H9 (cell line): ENCODE results near the gene UPK1A. TPM values are rescaled to one million over a fixed set of nuclear protein-coding genes. Genes with fewer than 3 reads are reported as not detected.

ENCODE experiments used
- DNase-seq: peaks from one replicate; pipeline ENCODE4 v3.0.0-alpha.2; 2017
- H2AFZ ChIP-seq: one replicate; pipeline ENCODE4 v1.6.1; 2013; ENCODE audit warnings: mild to moderate bottlenecking, low read length, control low read depth, moderate library complexity
- H2AK5ac ChIP-seq: 2 replicates; pipeline ENCODE4 v1.6.1; 2013; ENCODE audit warnings: low read length, control low read depth, mixed read lengths; ENCODE audit not compliant: insufficient read length
- H2BK120ac ChIP-seq: one replicate; pipeline ENCODE4 v1.6.1; 2013; ENCODE audit warnings: low read depth, mild to moderate bottlenecking, low read length, control low read depth, inconsistent platforms; ENCODE audit not compliant: poor library complexity, severe bottlenecking
- H2BK12ac ChIP-seq: 2 replicates; pipeline ENCODE4 v1.6.1; 2013; ENCODE audit warnings: low read length, control low read depth, mixed read lengths, low read depth; ENCODE audit not compliant: insufficient read length
- H2BK15ac ChIP-seq: 2 replicates; pipeline ENCODE4 v1.6.1; 2013; ENCODE audit warnings: low read depth, low read length, control low read depth
- H2BK20ac ChIP-seq: one replicate; pipeline ENCODE4 v1.6.1; 2013; ENCODE audit warnings: low read depth, mild to moderate bottlenecking, low read length, control low read depth, inconsistent platforms; ENCODE audit not compliant: poor library complexity, severe bottlenecking
- H2BK5ac ChIP-seq: 2 replicates; pipeline ENCODE4 v1.6.1; 2013; ENCODE audit warnings: low read length, control low read depth, mixed read lengths; ENCODE audit not compliant: insufficient read length
- H3K14ac ChIP-seq: 2 replicates; pipeline ENCODE4 v1.6.1; 2013; ENCODE audit warnings: low read length, control low read depth; ENCODE audit not compliant: insufficient read depth
- H3K18ac ChIP-seq: 2 replicates; pipeline ENCODE4 v1.6.1; 2013; ENCODE audit warnings: low read depth, mild to moderate bottlenecking, mixed read lengths, low read length, control low read depth; ENCODE audit not compliant: insufficient read length
- H3K23ac ChIP-seq: 2 replicates; pipeline ENCODE4 v1.6.1; 2013; ENCODE audit warnings: low read length, control low read depth, mixed read lengths, low read depth; ENCODE audit not compliant: insufficient read length
- H3K23me2 ChIP-seq: 2 replicates; pipeline ENCODE4 v1.6.1; 2013; ENCODE audit warnings: low read depth, mild to moderate bottlenecking, mixed read lengths, low read length, control low read depth; ENCODE audit not compliant: insufficient read length, poor library complexity, severe bottlenecking
- H3K27ac ChIP-seq: 2 replicates; pipeline ENCODE4 v1.5.1; 2013; ENCODE audit warnings: low read length, control low read depth, mixed read lengths, low read depth; ENCODE audit not compliant: insufficient read length
- H3K27me3 ChIP-seq: 2 replicates; pipeline ENCODE4 v1.6.1; 2013; ENCODE audit warnings: low read length, control low read depth, inconsistent platforms; ENCODE audit not compliant: insufficient read depth
- H3K4ac ChIP-seq: 2 replicates; pipeline ENCODE4 v1.6.1; 2013; ENCODE audit warnings: low read depth, mild to moderate bottlenecking, control low read depth, inconsistent platforms, low read length, moderate library complexity
- H3K4me1 ChIP-seq: 2 replicates; pipeline ENCODE4 v1.6.1; 2013; ENCODE audit warnings: low read length, control low read depth, inconsistent platforms; ENCODE audit not compliant: insufficient read depth
- H3K4me2 ChIP-seq: 2 replicates; pipeline ENCODE4 v1.6.1; 2013; ENCODE audit warnings: low read length, control low read depth, mixed read lengths; ENCODE audit not compliant: insufficient read length, insufficient read depth
- H3K56ac ChIP-seq: 2 replicates; pipeline ENCODE4 v1.6.1; 2013; ENCODE audit warnings: low read depth, mild to moderate bottlenecking, mixed read lengths, low read length, control low read depth; ENCODE audit not compliant: insufficient read length
- H3K79me1 ChIP-seq: 2 replicates; pipeline ENCODE4 v1.6.1; 2013; ENCODE audit warnings: low read depth, mild to moderate bottlenecking, moderate library complexity, low read length, control low read depth, inconsistent platforms; ENCODE audit not compliant: insufficient read depth, poor library complexity, severe bottlenecking
- H3K79me2 ChIP-seq: 2 replicates; pipeline ENCODE4 v1.6.1; 2013; ENCODE audit warnings: low read length, control low read depth, inconsistent platforms; ENCODE audit not compliant: insufficient read depth
- H3K9ac ChIP-seq: 2 replicates; pipeline ENCODE4 v1.6.1; 2013; ENCODE audit warnings: low read length, control low read depth, mixed read lengths; ENCODE audit not compliant: insufficient read length; ENCODE audit errors: extremely low read depth
- H3K9me3 ChIP-seq: one replicate; pipeline ENCODE4 v1.6.1; 2013; ENCODE audit warnings: low read depth, low read length, inconsistent platforms; ENCODE audit not compliant: control insufficient read depth
- H3T11ph ChIP-seq: one replicate; pipeline ENCODE4 v1.6.1; 2013; ENCODE audit warnings: mild to moderate bottlenecking, low read length, control low read depth, inconsistent platforms
- H4K20me1 ChIP-seq: one replicate; pipeline ENCODE4 v1.6.1; 2013; ENCODE audit not compliant: control insufficient read depth, insufficient read length, insufficient read depth
- H4K5ac ChIP-seq: 2 replicates; pipeline ENCODE4 v1.6.1; 2013; ENCODE audit warnings: low read depth, mild to moderate bottlenecking, mixed read lengths, low read length, control low read depth; ENCODE audit not compliant: insufficient read length
- H4K8ac ChIP-seq: replicated peaks from 2 replicates; pipeline ENCODE4 v1.6.1; 2013; ENCODE audit warnings: low read length, control low read depth, mixed read lengths, low read depth; ENCODE audit not compliant: insufficient read length
- H4K91ac ChIP-seq: 2 replicates; pipeline ENCODE4 v1.6.1; 2013; ENCODE audit warnings: low read depth, mild to moderate bottlenecking, moderate library complexity, mixed read lengths, low read length, control low read depth; ENCODE audit not compliant: insufficient read length
- H3K27ac Mint-ChIP-seq, 3 experiments: 2 replicates in 2 of 3; 3 replicates in 1 of 3; pipeline ENCODE4 v1.8.0; 2020 to 2021; ENCODE audit warnings: mixed read lengths in 3 of 3, mild to moderate bottlenecking in 1 of 3, moderate library complexity in 1 of 3
- H3K27me3 Mint-ChIP-seq: 2 replicates; pipeline ENCODE4 v1.8.0; 2021; ENCODE audit warnings: low read depth, mild to moderate bottlenecking, moderate library complexity, mixed read lengths
- H3K36me3 Mint-ChIP-seq, 3 experiments: 2 replicates in 2 of 3; 3 replicates in 1 of 3; pipeline ENCODE4 v1.8.0; 2020 to 2021; ENCODE audit warnings: low read depth in 3 of 3, mixed read lengths in 3 of 3; ENCODE audit not compliant: insufficient read depth in 1 of 3
- H3K4me1 Mint-ChIP-seq, 2 experiments: 2 replicates each; pipeline ENCODE4 v1.8.0; 2020; ENCODE audit warnings: mixed read lengths in 2 of 2
- H3K4me3 Mint-ChIP-seq, 2 experiments: 2 replicates in 1 of 2; 3 replicates in 1 of 2; pipeline ENCODE4 v1.8.0; 2020 to 2021; ENCODE audit warnings: mild to moderate bottlenecking in 2 of 2, mixed read lengths in 2 of 2, moderate library complexity in 1 of 2
- H3K9me3 Mint-ChIP-seq, 2 experiments: 2 replicates in 1 of 2; 3 replicates in 1 of 2; pipeline ENCODE4 v1.8.0; 2020; ENCODE audit warnings: mild to moderate bottlenecking in 2 of 2, mixed read lengths in 2 of 2, moderate library complexity in 1 of 2
- CTCF ChIP-seq: fragments of 200-600 bp; sonication (generic); conservative IDR thresholded peaks from 3 replicates; pipeline ENCODE4 v1.8.0; 2021; ENCODE audit warnings: antibody characterized with exemption, mild to moderate bottlenecking
- WGBS: extraction: QIAGEN DNeasy Blood & Tissue Kit; methylation state at CpG from one replicate; pipeline ENCODE4 v1.1.7; 2013; ENCODE audit warnings: missing lambda C conversion rate, low lambda C conversion rate, mixed read lengths; ENCODE audit not compliant: insufficient read length; ENCODE audit errors: extremely low coverage; 5-methylcytosine and 5-hydroxymethylcytosine counted together
- total RNA-seq: library from RNA; stranded (reverse); gene quantifications from 2 replicates; pipeline ENCODE4 v1.2.1, GENCODE V29; 2021

Gene UPK1A
- total RNA-seq, 1 experiment from 2014 or later, result 4.3 TPM

GRCh38 chr19:35710784-35711723 is 44.7 kb downstream of the UPK1A start:
- no peak overlapping the region for H3K4ac ChIP-seq
- no CpG with 5 or more reads among the region's 13 CpGs for WGBS
- no peak overlapping the region for H4K5ac ChIP-seq
- Mint-ChIP-seq H3K27me3 (peaks cover 7% of the 10 kb centered on the region), H3K4me1 (peaks cover 36 to 38% of the 10 kb centered on the region in 2 experiments), H3K36me3 (peaks cover 0 to 14% (median 6%) of the 10 kb centered on the region in 3 experiments; a peak in 5 of 7 replicates), H3K4me3 (peak overlapping the region in 1 of 2 experiments; percentile 40; a peak in 1 of 5 replicates), H3K9me3 (no peaks in the 10 kb centered on the region), H3K27ac (no peak overlapping the region; a peak in 2 of 7 replicates)
- H2BK20ac ChIP-seq, result no peak overlapping the region
- H2BK12ac ChIP-seq, result peak overlapping the region; percentile 55
- peaks cover 10% of the 10 kb centered on the region; the same call in 1 of the 2 replicates for H3K4me1 ChIP-seq
- H3K27ac ChIP-seq, result no peak overlapping the region
- no peak overlapping the region for H2AFZ ChIP-seq
- H3K14ac ChIP-seq, result no peak overlapping the region
- no peak overlapping the region for H2BK5ac ChIP-seq
- H3K56ac ChIP-seq, result no peak overlapping the region
- no peak overlapping the region for H2AK5ac ChIP-seq
- no peaks in the 10 kb centered on the region; the same call in 1 of the 2 replicates for H3K79me2 ChIP-seq
- no peak overlapping the region for H3T11ph ChIP-seq
- H4K8ac ChIP-seq, result no peak overlapping the region
- H2BK120ac ChIP-seq, result no peak overlapping the region
- no peak overlapping the region for H3K9ac ChIP-seq
- H3K23ac ChIP-seq, result no peak overlapping the region
- H3K9me3 ChIP-seq, result no peaks in the 10 kb centered on the region
- no peak overlapping the region for H2BK15ac ChIP-seq
- no peak for DNase-seq
- peaks cover 8% of the 10 kb centered on the region for H3K23me2 ChIP-seq
- TF ChIP-seq CTCF, result no peak
- H3K79me1 ChIP-seq, result no peaks in the 10 kb centered on the region
- no peak overlapping the region for H3K4me2 ChIP-seq
- H3K18ac ChIP-seq, result no peak overlapping the region
- H3K27me3 ChIP-seq, result no peaks in the 10 kb centered on the region
- H4K91ac ChIP-seq, result no peak overlapping the region
- no peaks in the 10 kb centered on the region for H4K20me1 ChIP-seq
